GM12872 (cell line): Measurements from ENCODE around the gene KDM6A.

Experiments
- TF ChIP-seq, protein P1 (sequence below): IDR thresholded peaks from 3 replicates; pipeline ENCODE4 v1.5.1; 2011; ENCODE audit warnings: low read depth, mild to moderate bottlenecking, low read length, moderate library complexity; ENCODE audit not compliant: insufficient read depth

KDM6A gene

GRCh38 chrX:45154033-45154360 is 281.0 kb downstream of the KDM6A start:
- TF ChIP-seq, protein P1, sequence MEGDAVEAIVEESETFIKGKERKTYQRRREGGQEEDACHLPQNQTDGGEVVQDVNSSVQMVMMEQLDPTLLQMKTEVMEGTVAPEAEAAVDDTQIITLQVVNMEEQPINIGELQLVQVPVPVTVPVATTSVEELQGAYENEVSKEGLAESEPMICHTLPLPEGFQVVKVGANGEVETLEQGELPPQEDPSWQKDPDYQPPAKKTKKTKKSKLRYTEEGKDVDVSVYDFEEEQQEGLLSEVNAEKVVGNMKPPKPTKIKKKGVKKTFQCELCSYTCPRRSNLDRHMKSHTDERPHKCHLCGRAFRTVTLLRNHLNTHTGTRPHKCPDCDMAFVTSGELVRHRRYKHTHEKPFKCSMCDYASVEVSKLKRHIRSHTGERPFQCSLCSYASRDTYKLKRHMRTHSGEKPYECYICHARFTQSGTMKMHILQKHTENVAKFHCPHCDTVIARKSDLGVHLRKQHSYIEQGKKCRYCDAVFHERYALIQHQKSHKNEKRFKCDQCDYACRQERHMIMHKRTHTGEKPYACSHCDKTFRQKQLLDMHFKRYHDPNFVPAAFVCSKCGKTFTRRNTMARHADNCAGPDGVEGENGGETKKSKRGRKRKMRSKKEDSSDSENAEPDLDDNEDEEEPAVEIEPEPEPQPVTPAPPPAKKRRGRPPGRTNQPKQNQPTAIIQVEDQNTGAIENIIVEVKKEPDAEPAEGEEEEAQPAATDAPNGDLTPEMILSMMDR, result no peak

- TF ChIP-seq, protein P1, result no peak
Measured at GRCh38 chrX:45154462-45154861, 281.5 kb downstream of the KDM6A start.

GRCh38 chrX:45157647-45158046 is 284.7 kb downstream of the KDM6A start:
- TF ChIP-seq, protein P1, result no peak
